Astrocyte (in vitro differentiated cells and primary cell): ENCODE results near the gene DDC. TPM values are rescaled to one million over a fixed set of nuclear protein-coding genes. Genes with fewer than 3 reads are reported as not detected.

Source experiments
- DNase-seq: peaks from one replicate; pipeline ENCODE4 v3.0.0-alpha.2; 2010; ENCODE audit warnings: low read depth
- FAIRE-seq: peaks from 2 replicates; lab custom pipeline; 2011; peaks lifted over from hg19 to GRCh38; lab: Jason Lieb, UNC
- H2AFZ ChIP-seq: 2 replicates; pipeline ENCODE4 v1.6.0; 2012; ENCODE audit warnings: low read depth, low read length, inconsistent platforms
- H3K27ac ChIP-seq: 2 replicates; pipeline ENCODE4 v1.5.1; 2011; ENCODE audit warnings: low read depth, low read length, inconsistent platforms
- H3K27me3 ChIP-seq: 2 replicates; pipeline ENCODE4 v1.6.0; 2011; ENCODE audit warnings: low read length, inconsistent platforms; ENCODE audit not compliant: insufficient read depth
- H3K36me3 ChIP-seq: 2 replicates; pipeline ENCODE4 v1.5.1; 2011; ENCODE audit warnings: low read length, inconsistent platforms; ENCODE audit not compliant: insufficient read depth
- H3K4me1 ChIP-seq: 2 replicates; pipeline ENCODE4 v1.5.1; 2011; ENCODE audit warnings: low read length, inconsistent platforms; ENCODE audit not compliant: insufficient read depth
- H3K4me2 ChIP-seq: 2 replicates; pipeline ENCODE4 v1.6.0; 2012; ENCODE audit warnings: low read length, inconsistent platforms
- H3K4me3 ChIP-seq: 2 replicates; pipeline ENCODE4 v1.5.1; 2011; ENCODE audit warnings: low read depth, mild to moderate bottlenecking, low read length, inconsistent platforms; ENCODE audit not compliant: insufficient read depth
- H3K79me2 ChIP-seq: 2 replicates; pipeline ENCODE4 v1.6.0; 2012; ENCODE audit warnings: mild to moderate bottlenecking, low read length, inconsistent platforms; ENCODE audit not compliant: insufficient read depth
- H3K9ac ChIP-seq: 2 replicates; pipeline ENCODE4 v1.6.0; 2012; ENCODE audit warnings: mild to moderate bottlenecking, low read length, inconsistent platforms
- H3K9me3 ChIP-seq: 2 replicates; pipeline ENCODE4 v1.5.1; 2012; ENCODE audit warnings: low read depth, mild to moderate bottlenecking, low read length, inconsistent platforms; ENCODE audit not compliant: insufficient read depth
- H4K20me1 ChIP-seq: 2 replicates; pipeline ENCODE4 v1.6.0; 2012; ENCODE audit warnings: low read length, inconsistent platforms; ENCODE audit not compliant: insufficient read depth
- H3K27ac Mint-ChIP-seq: one replicate; pipeline ENCODE4 v1.8.0; 2021; ENCODE audit warnings: mild to moderate bottlenecking, mixed read lengths; ENCODE audit not compliant: unreplicated experiment
- H3K27me3 Mint-ChIP-seq: one replicate; pipeline ENCODE4 v1.8.0; 2021; ENCODE audit warnings: low read depth, mixed read lengths; ENCODE audit not compliant: unreplicated experiment
- H3K36me3 Mint-ChIP-seq: one replicate; pipeline ENCODE4 v1.8.0; 2021; ENCODE audit warnings: low read depth, mixed read lengths; ENCODE audit not compliant: unreplicated experiment
- H3K4me1 Mint-ChIP-seq: one replicate; pipeline ENCODE4 v1.8.0; 2021; ENCODE audit warnings: low read depth, mixed read lengths; ENCODE audit not compliant: unreplicated experiment
- H3K4me3 Mint-ChIP-seq: one replicate; pipeline ENCODE4 v1.8.0; 2021; ENCODE audit warnings: mild to moderate bottlenecking, moderate library complexity, mixed read lengths; ENCODE audit not compliant: unreplicated experiment
- H3K9me3 Mint-ChIP-seq: one replicate; pipeline ENCODE4 v1.8.0; 2021; ENCODE audit warnings: mild to moderate bottlenecking, mixed read lengths; ENCODE audit not compliant: unreplicated experiment
- CTCF ChIP-seq: IDR thresholded peaks from 2 replicates; pipeline ENCODE4 v1.5.1; 2011; ENCODE audit warnings: low read depth, mild to moderate bottlenecking, inconsistent platforms, low read length, moderate library complexity; ENCODE audit not compliant: insufficient read depth
- EZH2 ChIP-seq: IDR thresholded peaks from 2 replicates; pipeline ENCODE4 v1.6.1; 2012; ENCODE audit warnings: mild to moderate bottlenecking, low read length, inconsistent platforms; ENCODE audit not compliant: insufficient read depth
- total RNA-seq: library from RNA; stranded (reverse); gene quantifications from 2 replicates; pipeline ENCODE4 v1.2.1, GENCODE V29; 2021

Gene DDC
- total RNA-seq, 1 donor from 2014 or later, result not detected

- H3K4me1 Mint-ChIP-seq, result no peaks in the 10 kb centered on the region
- no peak overlapping the region for H3K27ac Mint-ChIP-seq
- DNase-seq, result no peak
Measured at GRCh38 chr7:50480797-50481196, 84.4 kb downstream of the DDC start.

DNA sequence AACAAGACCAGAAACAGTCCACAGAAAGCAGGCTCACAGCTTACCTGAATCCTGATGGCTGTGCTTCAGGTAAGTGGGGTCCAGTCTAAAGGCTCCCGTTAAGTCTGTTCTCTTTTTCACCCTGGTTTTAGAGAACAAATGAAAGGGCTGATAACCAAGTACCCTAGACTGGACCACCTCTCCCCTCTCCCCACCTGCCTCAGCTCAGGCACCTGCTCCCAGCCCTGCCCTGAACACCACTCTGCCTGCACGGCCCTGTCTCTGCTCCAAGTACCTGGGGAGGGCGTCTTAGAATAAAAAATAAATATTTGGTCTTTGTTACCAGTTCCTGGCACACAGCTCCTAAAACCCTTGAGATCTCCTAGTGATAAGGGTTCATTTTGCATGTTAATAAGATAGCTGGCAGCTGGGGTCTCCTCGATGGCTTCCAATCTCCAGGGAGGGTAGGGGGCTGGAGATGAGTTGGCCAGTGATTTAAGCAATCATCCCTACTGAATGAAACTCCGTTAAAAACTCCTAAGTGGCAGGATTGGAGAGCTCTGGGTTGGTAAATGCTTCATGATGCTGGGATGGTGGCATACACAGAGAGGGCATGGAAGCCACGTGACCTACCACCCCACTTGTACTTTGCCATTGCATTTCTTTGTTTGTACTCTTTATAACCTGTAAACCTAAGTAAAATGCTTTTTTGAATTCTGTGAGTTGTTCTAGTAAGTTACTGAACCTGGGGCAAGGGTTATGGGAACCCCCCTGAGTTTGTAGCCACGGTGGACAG, 85.3 kb downstream of the DDC start:
- Mint-ChIP-seq H3K27me3 (peaks cover 10% of the 10 kb centered on the region), H3K4me1 (no peaks in the 10 kb centered on the region), H3K4me3 (no peak overlapping the region), H3K36me3 (no peaks in the 10 kb centered on the region), H3K27ac (no peak overlapping the region), H3K9me3 (no peaks in the 10 kb centered on the region)
- no peaks in the 10 kb centered on the region for H4K20me1 ChIP-seq
- no peak overlapping the region for H3K4me2 ChIP-seq
- DNase-seq, result no peak
- TF ChIP-seq CTCF (no peak), EZH2 (no peak)
- no peaks in the 10 kb centered on the region for H3K4me1 ChIP-seq
- no peaks in the 10 kb centered on the region for H3K9me3 ChIP-seq
- no peak overlapping the region for H3K27ac ChIP-seq
- no peak for FAIRE-seq
- no peak overlapping the region for H3K9ac ChIP-seq
- no peaks in the 10 kb centered on the region for H3K79me2 ChIP-seq
- H3K36me3 ChIP-seq, result no peaks in the 10 kb centered on the region
- H2AFZ ChIP-seq, result no peak overlapping the region
- no peak overlapping the region for H3K4me3 ChIP-seq
- peaks cover 4% of the 10 kb centered on the region for H3K27me3 ChIP-seq

More at GRCh38 chr7:50480797-50481196, 84.4 kb downstream of the DDC start:
- no peak overlapping the region for H2AFZ ChIP-seq
- no peak overlapping the region for H3K4me3 ChIP-seq
- TF ChIP-seq CTCF (no peak), EZH2 (no peak)
- Mint-ChIP-seq H3K27me3 (peaks cover 6% of the 10 kb centered on the region), H3K36me3 (no peaks in the 10 kb centered on the region), H3K9me3 (no peaks in the 10 kb centered on the region), H3K4me3 (no peak overlapping the region)
- H3K4me1 ChIP-seq, result no peaks in the 10 kb centered on the region
- H3K36me3 ChIP-seq, result no peaks in the 10 kb centered on the region
- no peak overlapping the region for H3K4me2 ChIP-seq
- H3K27ac ChIP-seq, result no peak overlapping the region
- H3K79me2 ChIP-seq, result no peaks in the 10 kb centered on the region
- no peaks in the 10 kb centered on the region for H4K20me1 ChIP-seq
- H3K9me3 ChIP-seq, result no peaks in the 10 kb centered on the region
- FAIRE-seq, result no peak
- H3K27me3 ChIP-seq, result peaks cover 4% of the 10 kb centered on the region
- no peak overlapping the region for H3K9ac ChIP-seq

GRCh38 chr7:50477640-50478039, 87.6 kb downstream of the DDC start:
- Histone ChIP-seq H2AFZ (no peak overlapping the region), H3K4me2 (no peak overlapping the region), H3K36me3 (no peaks in the 10 kb centered on the region), H4K20me1 (no peaks in the 10 kb centered on the region), H3K4me1 (no peaks in the 10 kb centered on the region), H3K27me3 (peaks cover 4% of the 10 kb centered on the region), H3K79me2 (no peaks in the 10 kb centered on the region), H3K4me3 (no peak overlapping the region), H3K27ac (no peak overlapping the region), H3K9me3 (no peaks in the 10 kb centered on the region), H3K9ac (no peak overlapping the region)
- H3K36me3 Mint-ChIP-seq, result no peaks in the 10 kb centered on the region
- H3K27ac Mint-ChIP-seq, result no peak overlapping the region
- no peaks in the 10 kb centered on the region for H3K4me1 Mint-ChIP-seq
- no peak for FAIRE-seq
- peaks cover 29% of the 10 kb centered on the region for H3K27me3 Mint-ChIP-seq
- no peak for DNase-seq
- no peak overlapping the region for H3K4me3 Mint-ChIP-seq
- H3K9me3 Mint-ChIP-seq, result no peaks in the 10 kb centered on the region
- TF ChIP-seq CTCF (no peak), EZH2 (no peak)
